ENCODE results near the gene FEZF1. TPM values are rescaled to one million over a fixed set of nuclear protein-coding genes. Genes with fewer than 3 reads are reported as not detected.

FEZF1 gene
- polyA plus RNA-seq, 1 experiment: not detected

DNA sequence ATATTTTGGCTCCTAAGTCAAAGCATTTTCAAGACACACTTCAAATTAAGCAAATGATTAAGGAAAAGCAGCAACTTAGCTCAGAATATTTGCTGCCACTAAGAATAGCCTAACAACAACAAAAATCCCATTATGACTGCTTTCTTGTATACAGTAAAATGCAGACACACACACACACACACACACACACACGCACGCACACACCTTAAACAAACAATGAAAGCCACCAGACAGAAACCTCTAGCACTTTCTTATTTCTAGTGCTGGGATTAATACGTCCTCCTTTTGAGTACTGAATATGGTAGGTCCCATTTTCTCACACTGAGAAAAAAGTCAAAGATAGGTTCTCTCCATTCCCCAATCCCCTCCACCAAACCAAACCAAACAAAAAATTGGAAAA lies 23.4 kb upstream of the FEZF1 start:
- DNase-seq (ENCODE audit: low read depth): no peak
- ChIA-PET POLR2A (no interaction called here), CTCF (interaction anchor here (1.0 kb wide), 1 partner anchor 10 kb away, joined by 4 read pairs; no protein-coding TSS in a partner anchor)
- Histone ChIP-seq H3K36me3 (ENCODE audit: control insufficient read depth, insufficient read depth, low read length) (no peaks in the 10 kb centered on the region), H3K27me3 (ENCODE audit: control insufficient read depth, insufficient read depth, low read length) (no peaks in the 10 kb centered on the region), H3K4me3 (ENCODE audit: low read depth, low read length) (no peak overlapping the region)
- TF ChIP-seq, protein P1, sequence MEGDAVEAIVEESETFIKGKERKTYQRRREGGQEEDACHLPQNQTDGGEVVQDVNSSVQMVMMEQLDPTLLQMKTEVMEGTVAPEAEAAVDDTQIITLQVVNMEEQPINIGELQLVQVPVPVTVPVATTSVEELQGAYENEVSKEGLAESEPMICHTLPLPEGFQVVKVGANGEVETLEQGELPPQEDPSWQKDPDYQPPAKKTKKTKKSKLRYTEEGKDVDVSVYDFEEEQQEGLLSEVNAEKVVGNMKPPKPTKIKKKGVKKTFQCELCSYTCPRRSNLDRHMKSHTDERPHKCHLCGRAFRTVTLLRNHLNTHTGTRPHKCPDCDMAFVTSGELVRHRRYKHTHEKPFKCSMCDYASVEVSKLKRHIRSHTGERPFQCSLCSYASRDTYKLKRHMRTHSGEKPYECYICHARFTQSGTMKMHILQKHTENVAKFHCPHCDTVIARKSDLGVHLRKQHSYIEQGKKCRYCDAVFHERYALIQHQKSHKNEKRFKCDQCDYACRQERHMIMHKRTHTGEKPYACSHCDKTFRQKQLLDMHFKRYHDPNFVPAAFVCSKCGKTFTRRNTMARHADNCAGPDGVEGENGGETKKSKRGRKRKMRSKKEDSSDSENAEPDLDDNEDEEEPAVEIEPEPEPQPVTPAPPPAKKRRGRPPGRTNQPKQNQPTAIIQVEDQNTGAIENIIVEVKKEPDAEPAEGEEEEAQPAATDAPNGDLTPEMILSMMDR (IDR thresholded peaks at IDR 0.05; ENCODE audit: insufficient read depth, low read depth, low read length): no peak

- Histone ChIP-seq H3K4me3 (ENCODE audit: low read depth, low read length) (no peak overlapping the region), H3K27me3 (ENCODE audit: control insufficient read depth, insufficient read depth, low read length) (peaks cover 31% of the 10 kb centered on the region), H3K36me3 (ENCODE audit: control insufficient read depth, insufficient read depth, low read length) (no peaks in the 10 kb centered on the region)
- ChIA-PET POLR2A (no interaction called here), CTCF (interaction anchor here (0.8 kb wide), 1 partner anchor 12 kb away, joined by 3 read pairs; the partner anchor contains the start of gene FEZF1)
- TF ChIP-seq, protein P1 (IDR thresholded peaks at IDR 0.05; ENCODE audit: insufficient read depth, low read depth, low read length): no peak
- DNase-seq (ENCODE audit: low read depth): no peak
These were observed 12.2 kb upstream of the FEZF1 start for GRCh38 chr7:122316467-122317388.

GRCh38 chr7:122315507-122316466 lies 11.2 kb upstream of the FEZF1 start:
- Histone ChIP-seq H3K36me3 (ENCODE audit: control insufficient read depth, insufficient read depth, low read length) (no peaks in the 10 kb centered on the region), H3K27me3 (ENCODE audit: control insufficient read depth, insufficient read depth, low read length) (peaks cover 37% of the 10 kb centered on the region), H3K4me3 (ENCODE audit: low read depth, low read length) (no peak overlapping the region)
- TF ChIP-seq, protein P1 (IDR thresholded peaks at IDR 0.05; ENCODE audit: insufficient read depth, low read depth, low read length): no peak
- CTCF ChIA-PET: no interaction called here
- POLR2A ChIA-PET: no interaction called here
- DNase-seq (ENCODE audit: low read depth): no peak

GRCh38 chr7:122314284-122314683 lies 9.7 kb upstream of the FEZF1 start:
- TF ChIP-seq, protein P1 (IDR thresholded peaks at IDR 0.05; ENCODE audit: insufficient read depth, low read depth, low read length): no peak
- H3K4me3 ChIP-seq (ENCODE audit: low read depth, low read length): no peak overlapping the region
- CTCF ChIA-PET: no interaction called here
- POLR2A ChIA-PET: no interaction called here
- no peaks in the 10 kb centered on the region for H3K36me3 ChIP-seq (ENCODE audit: control insufficient read depth, insufficient read depth, low read length)
- no peak for DNase-seq (ENCODE audit: low read depth)
- peaks cover 41% of the 10 kb centered on the region for H3K27me3 ChIP-seq (ENCODE audit: control insufficient read depth, insufficient read depth, low read length)

- Histone ChIP-seq H3K36me3 (ENCODE audit: control insufficient read depth, insufficient read depth, low read length) (no peaks in the 10 kb centered on the region), H3K4me3 (ENCODE audit: low read depth, low read length) (no peak overlapping the region), H3K27me3 (ENCODE audit: control insufficient read depth, insufficient read depth, low read length) (peaks cover 45% of the 10 kb centered on the region)
- TF ChIP-seq, protein P1 (IDR thresholded peaks at IDR 0.05; ENCODE audit: insufficient read depth, low read depth, low read length): no peak
- no peak for DNase-seq (ENCODE audit: low read depth)
- ChIA-PET POLR2A (no interaction called here), CTCF (no interaction called here)
These were observed 8.2 kb upstream of the FEZF1 start for GRCh38 chr7:122312789-122313188.
